ENCODE data around the gene KCP. TPM values are rescaled to one million over a fixed set of nuclear protein-coding genes. Genes with fewer than 3 reads are reported as not detected.

KCP gene
- total and polyA plus RNA-seq, 5 donors, result 0.23 to 0.36 (median 0.25) TPM

DNA sequence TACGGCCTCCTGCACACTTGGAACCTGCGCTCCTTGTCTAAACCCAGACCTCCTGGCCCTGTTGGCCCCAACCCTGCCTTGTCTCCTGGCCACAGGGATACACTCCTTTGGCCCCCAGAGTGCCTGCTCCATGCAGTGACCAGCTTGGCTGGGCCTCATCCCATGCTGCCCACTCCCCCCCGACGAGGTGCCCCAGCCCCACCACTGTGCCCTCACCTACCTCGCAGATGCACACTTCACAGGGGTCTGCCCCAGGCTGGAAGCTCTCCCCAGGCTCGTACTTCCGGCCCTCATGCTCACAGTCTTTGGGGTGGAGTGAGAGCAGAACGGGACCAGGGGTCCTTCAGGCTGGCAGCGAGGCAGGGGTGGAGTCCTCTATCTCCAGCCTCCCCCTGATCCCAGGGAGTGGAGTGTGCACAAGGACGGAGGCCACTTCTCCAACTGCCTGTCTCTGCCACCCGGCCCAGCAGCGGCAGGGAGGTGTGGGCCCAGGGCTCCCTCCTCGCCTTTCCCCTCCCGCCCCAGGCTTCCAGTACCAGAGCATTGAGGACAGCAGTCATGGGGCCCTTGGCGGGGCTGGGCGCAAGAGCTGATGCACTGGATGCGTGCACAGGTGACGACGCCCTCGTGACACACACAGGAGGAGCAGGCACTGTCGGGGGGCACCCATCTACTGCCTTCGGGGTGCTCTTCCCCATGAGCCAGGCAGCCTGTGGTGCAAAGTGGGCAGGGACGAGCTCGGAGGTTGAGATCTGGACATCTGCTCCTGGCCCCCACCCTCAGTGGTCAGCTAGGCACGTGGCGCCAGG lies 25.7 kb downstream of the KCP start:
- Histone ChIP-seq H3K4me1 (ENCODE audit: control insufficient read depth, insufficient read depth, low read length) (no peaks in the 10 kb centered on the region), H3K27me3 (ENCODE audit: control insufficient read depth, insufficient read depth) (no peaks in the 10 kb centered on the region), H3K27ac (ENCODE audit: low read length) (no peak overlapping the region), H3K4me3 (ENCODE audit: low read length) (no peak overlapping the region), H3K9me3 (ENCODE audit: control insufficient read depth, low read length) (no peaks in the 10 kb centered on the region)
- intact Hi-C loops (cut with DNase I), result loop anchor here in 2 of 4 donors (5.0 to 10.0 kb wide), 2 partner anchors 280 to 412 kb away; no protein-coding TSS in a partner anchor
- DNase-seq (peak in 1 of 3 donors; percentile 45), ATAC-seq (no peak)
- 78% methylated on average over 26 of the region's 26 CpGs for whole genome bisulfite sequencing

DNA sequence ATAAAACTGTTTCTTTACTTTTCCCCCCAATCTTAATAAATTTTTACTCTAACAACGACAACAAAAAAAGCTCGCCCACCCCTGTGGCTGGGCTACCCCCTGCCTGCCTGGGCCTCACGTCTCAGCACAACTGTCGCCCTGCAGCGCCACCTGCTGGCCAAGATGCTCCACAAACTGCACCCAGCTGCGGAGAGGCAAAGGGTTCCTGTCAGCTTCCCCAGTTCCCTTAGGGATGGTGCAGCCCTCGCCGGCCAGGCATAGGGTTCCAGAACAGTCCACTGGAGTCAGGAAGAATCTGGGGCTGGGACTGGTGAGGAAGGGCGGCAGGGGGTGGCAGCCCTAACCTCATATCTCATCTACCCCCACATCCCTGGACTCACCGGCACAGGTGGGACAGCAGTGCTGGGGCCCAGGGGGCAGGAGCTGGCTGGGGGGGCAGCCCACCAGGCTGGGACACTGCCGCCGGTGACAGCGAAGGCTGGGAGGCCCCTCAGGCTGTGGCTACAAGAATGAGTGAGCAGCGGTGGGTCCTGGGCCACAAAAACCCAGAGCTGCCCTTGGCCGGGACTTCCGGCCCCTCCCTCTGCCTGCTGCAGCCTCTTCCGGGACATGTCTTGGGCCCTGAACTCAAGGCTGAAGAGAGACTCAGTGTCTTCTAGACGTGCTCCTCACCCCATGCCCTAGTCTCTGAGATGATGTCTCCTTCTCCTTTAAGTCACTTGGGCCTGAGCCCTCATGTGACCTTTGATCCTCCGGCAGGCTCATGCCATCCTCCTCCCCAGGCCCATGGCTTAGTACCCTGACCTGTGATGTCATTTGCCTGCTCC lies 26.7 kb downstream of the KCP start:
- ATAC-seq, result peak; percentile 52 to 63
- Histone ChIP-seq H3K27ac (ENCODE audit: low read length) (no peak overlapping the region), H3K27me3 (ENCODE audit: control insufficient read depth, insufficient read depth) (no peaks in the 10 kb centered on the region), H3K9me3 (ENCODE audit: control insufficient read depth, low read length) (no peaks in the 10 kb centered on the region), H3K4me3 (ENCODE audit: low read length) (no peak overlapping the region), H3K4me1 (ENCODE audit: control insufficient read depth, insufficient read depth, low read length) (no peaks in the 10 kb centered on the region)
- 40% methylated on average over 19 of the region's 19 CpGs for WGBS
- peak; percentile 83 to 94 (median 93) for DNase-seq
- intact Hi-C loops (cut with DNase I), result loop anchor here in 2 of 4 donors (5.0 to 10.0 kb wide), 2 partner anchors 279 to 412 kb away; no protein-coding TSS in a partner anchor

DNA sequence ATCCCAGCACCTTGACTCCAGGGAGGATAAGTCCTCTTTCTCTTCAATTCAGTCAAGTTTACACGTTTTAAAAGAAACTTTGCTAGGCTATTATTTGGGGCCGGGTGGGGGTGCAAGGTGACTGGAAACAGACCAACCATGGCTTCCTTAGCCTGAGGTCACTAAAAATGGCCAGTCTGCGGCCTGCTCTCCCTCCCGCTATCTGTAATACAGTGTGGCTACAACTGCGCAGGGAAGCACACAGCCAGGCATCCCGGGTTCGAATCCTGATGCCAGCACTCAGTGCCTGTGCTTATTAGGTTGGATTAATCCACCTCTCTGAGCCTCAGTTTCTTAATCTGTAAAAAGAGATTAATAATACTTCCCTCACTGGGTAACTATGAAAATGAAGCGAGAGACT lies 28.4 kb downstream of the KCP start:
- Histone ChIP-seq H3K4me3 (ENCODE audit: low read length) (no peak overlapping the region), H3K4me1 (ENCODE audit: control insufficient read depth, insufficient read depth, low read length) (no peaks in the 10 kb centered on the region), H3K9me3 (ENCODE audit: control insufficient read depth, low read length) (no peaks in the 10 kb centered on the region), H3K27me3 (ENCODE audit: control insufficient read depth, insufficient read depth) (no peaks in the 10 kb centered on the region), H3K27ac (ENCODE audit: low read length) (no peak overlapping the region)
- DNase-seq, result peak in 1 of 3 donors; percentile 22
- no peak for ATAC-seq
- intact Hi-C loops (cut with DNase I), result loop anchor here in 2 of 4 donors (5.0 to 10.0 kb wide), 2 partner anchors 277 to 410 kb away; no protein-coding TSS in a partner anchor
- 85% methylated on average over 8 of the region's 8 CpGs for WGBS

DNA sequence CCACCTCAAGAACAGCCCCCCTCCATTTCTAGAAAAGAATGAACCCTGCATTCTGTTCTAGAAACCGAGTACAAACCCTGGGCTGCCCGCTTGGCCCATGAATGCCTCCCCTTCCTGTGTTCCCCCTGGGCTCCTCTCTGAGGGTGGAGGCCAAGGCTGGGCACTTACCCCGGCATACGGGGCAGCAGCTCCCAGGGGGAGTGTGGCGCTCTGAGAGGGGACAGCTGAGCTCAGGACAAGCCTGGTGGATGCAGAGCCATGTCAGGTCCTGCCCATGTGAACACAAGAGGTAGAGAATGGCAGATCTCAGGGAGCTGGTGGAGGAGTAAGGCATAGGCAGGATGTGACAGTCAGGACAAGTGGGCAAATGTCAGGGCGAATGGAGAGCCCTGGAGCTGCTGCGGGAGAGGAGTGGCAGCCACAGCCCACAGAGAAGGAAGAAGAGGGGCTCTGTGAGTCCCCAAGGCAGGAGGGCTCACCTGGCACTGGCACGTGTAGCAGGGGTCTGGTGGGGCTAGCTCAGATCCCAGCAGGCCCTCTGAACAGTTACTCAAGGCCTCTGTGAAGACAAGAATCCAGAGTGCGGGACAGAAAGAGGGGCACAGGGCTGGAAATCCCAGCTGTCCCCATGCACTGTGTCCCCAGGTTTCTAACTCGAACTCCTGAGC lies 28.9 kb downstream of the KCP start:
- DNase-seq (peak in 1 of 3 donors; percentile 12), ATAC-seq (no peak)
- Histone ChIP-seq H3K4me1 (ENCODE audit: control insufficient read depth, insufficient read depth, low read length) (no peaks in the 10 kb centered on the region), H3K27ac (ENCODE audit: low read length) (no peak overlapping the region), H3K4me3 (ENCODE audit: low read length) (no peak overlapping the region), H3K27me3 (ENCODE audit: control insufficient read depth, insufficient read depth) (no peaks in the 10 kb centered on the region), H3K9me3 (ENCODE audit: control insufficient read depth, low read length) (no peaks in the 10 kb centered on the region)
- intact Hi-C loops (cut with DNase I), result loop anchor here in 2 of 4 donors (5.0 to 10.0 kb wide), 2 partner anchors 277 to 409 kb away; no protein-coding TSS in a partner anchor
- 77% methylated on average over 10 of the region's 10 CpGs for WGBS

DNA sequence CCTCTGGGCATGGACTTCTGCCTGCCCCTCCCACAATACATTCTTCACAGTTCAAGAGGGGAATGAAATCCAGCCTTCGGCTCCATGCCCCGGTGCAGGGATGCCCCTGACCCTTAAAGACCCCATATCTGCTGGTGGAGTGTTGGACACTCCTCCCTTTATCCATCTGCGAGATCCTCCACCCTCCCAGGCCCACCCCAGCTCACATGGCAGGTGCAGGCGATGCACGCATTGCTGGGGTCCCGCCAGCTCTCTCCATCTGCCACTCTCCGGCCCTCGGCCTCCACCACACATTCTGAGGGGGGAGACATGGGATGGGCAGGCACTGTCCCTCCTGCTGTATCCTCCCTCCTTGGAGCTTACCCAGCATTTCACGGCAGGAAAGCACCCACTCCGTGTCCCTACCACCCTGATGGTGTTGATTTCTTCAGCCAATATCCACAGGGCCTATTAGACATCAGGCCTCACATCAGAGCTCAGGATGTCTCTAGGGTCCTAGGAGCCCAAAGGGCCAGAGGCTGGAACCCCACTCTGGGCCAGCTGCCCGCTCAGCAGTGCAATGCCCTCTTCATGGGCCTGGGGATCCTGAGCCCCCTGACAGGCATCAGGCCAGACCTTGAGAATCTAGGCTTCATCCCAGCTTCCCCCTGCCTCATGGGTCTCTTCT lies 29.6 kb downstream of the KCP start:
- WGBS, result 67% methylated on average over 11 of the region's 11 CpGs
- no peak for ATAC-seq
- intact Hi-C loops (cut with DNase I), result loop anchor here in 2 of 4 donors (5.0 to 10.0 kb wide), 2 partner anchors 276 to 409 kb away; no protein-coding TSS in a partner anchor
- Histone ChIP-seq H3K27me3 (ENCODE audit: control insufficient read depth, insufficient read depth) (no peaks in the 10 kb centered on the region), H3K4me1 (ENCODE audit: control insufficient read depth, insufficient read depth, low read length) (no peaks in the 10 kb centered on the region), H3K9me3 (ENCODE audit: control insufficient read depth, low read length) (no peaks in the 10 kb centered on the region), H3K4me3 (ENCODE audit: low read length) (no peak overlapping the region), H3K27ac (ENCODE audit: low read length) (no peak overlapping the region)
- peak in 1 of 3 donors; percentile 43 for DNase-seq

DNA sequence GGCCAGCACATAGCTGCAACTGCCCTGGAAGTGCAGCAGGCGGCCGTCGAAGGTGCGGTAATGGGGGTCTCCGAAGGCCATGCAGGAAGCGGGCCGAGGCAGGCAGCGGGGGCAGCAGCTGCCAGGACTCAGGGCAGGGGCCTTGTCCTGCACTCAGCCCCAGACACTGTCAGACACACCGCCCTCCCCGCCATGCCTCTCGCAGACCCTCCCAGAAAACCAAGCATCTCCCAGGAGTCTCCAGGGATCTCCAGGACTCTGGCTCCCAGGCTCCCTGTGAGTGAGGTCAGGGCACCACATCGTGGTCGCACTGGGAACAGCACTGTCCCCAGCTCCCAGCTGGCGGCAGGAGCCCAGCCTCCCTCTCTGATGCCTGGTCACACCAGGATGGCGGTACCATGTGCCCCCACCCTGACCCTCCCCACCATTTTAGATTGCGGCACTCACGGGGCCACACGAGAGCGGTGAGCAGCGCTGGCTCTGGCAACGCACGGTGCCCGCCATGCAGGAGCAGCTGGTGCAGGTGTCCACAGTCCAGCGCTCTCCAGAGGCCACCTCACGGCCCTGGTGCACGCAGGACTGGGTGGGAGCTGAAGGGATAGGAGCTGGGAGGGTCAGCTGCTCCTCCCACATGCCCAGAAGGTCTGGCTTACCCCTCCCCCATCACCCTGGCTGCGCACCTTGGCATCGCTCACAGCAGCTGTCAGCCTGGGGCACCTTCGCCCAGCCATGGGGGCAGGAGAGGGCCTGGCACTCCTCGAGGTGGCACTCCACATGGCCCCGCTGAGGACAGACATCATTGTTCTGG lies 30.4 kb downstream of the KCP start:
- no peak overlapping the region for H3K27ac ChIP-seq (ENCODE audit: low read length)
- H3K9me3 ChIP-seq (ENCODE audit: control insufficient read depth, low read length), result no peaks in the 10 kb centered on the region
- ATAC-seq (peak; percentile 69 to 82), DNase-seq (peak; percentile 52 to 86 (median 82))
- intact Hi-C loops (cut with DNase I), result loop anchor here in 2 of 4 donors (5.0 to 10.0 kb wide), 2 partner anchors 275 to 408 kb away; no protein-coding TSS in a partner anchor
- 41% methylated on average over 31 of the region's 31 CpGs for WGBS
- H3K27me3 ChIP-seq (ENCODE audit: control insufficient read depth, insufficient read depth), result no peaks in the 10 kb centered on the region
- H3K4me1 ChIP-seq (ENCODE audit: control insufficient read depth, insufficient read depth, low read length), result no peaks in the 10 kb centered on the region
- H3K4me3 ChIP-seq (ENCODE audit: low read length), result no peak overlapping the region

DNA sequence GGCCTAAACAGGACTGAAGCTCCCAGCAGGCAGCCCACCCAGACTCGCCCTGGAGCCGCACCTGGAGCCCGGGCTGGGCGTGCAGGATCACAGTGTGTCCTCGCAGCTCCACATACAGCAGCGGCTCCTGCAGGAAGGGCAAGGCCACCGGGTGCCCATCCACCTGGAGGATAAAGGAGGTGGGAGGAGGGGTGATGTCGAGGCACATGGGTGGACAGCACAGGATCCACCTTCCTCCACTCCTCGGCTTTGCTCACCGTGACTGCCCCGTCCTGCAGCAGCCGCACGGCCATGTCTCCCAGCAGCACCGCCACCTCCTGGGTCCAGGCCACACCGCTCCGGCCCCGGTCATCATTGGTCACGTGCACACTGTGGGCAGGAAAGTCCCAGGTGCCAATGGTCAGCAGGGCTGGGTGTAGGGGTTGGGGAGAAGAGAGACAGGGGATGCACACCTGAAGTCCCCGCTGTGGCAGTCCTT lies 31.0 kb downstream of the KCP start:
- H3K9me3 ChIP-seq (ENCODE audit: control insufficient read depth, low read length), result no peaks in the 10 kb centered on the region
- DNase-seq (peak in 1 of 3 donors; percentile 61), ATAC-seq (no peak)
- intact Hi-C loops (cut with DNase I), result no loop called here
- H3K4me1 ChIP-seq (ENCODE audit: control insufficient read depth, insufficient read depth, low read length), result no peaks in the 10 kb centered on the region
- H3K27me3 ChIP-seq (ENCODE audit: control insufficient read depth, insufficient read depth), result no peaks in the 10 kb centered on the region
- WGBS, result 84% methylated on average over 19 of the region's 19 CpGs
- H3K4me3 ChIP-seq (ENCODE audit: low read length), result no peak overlapping the region
- H3K27ac ChIP-seq (ENCODE audit: low read length), result no peak overlapping the region

DNA sequence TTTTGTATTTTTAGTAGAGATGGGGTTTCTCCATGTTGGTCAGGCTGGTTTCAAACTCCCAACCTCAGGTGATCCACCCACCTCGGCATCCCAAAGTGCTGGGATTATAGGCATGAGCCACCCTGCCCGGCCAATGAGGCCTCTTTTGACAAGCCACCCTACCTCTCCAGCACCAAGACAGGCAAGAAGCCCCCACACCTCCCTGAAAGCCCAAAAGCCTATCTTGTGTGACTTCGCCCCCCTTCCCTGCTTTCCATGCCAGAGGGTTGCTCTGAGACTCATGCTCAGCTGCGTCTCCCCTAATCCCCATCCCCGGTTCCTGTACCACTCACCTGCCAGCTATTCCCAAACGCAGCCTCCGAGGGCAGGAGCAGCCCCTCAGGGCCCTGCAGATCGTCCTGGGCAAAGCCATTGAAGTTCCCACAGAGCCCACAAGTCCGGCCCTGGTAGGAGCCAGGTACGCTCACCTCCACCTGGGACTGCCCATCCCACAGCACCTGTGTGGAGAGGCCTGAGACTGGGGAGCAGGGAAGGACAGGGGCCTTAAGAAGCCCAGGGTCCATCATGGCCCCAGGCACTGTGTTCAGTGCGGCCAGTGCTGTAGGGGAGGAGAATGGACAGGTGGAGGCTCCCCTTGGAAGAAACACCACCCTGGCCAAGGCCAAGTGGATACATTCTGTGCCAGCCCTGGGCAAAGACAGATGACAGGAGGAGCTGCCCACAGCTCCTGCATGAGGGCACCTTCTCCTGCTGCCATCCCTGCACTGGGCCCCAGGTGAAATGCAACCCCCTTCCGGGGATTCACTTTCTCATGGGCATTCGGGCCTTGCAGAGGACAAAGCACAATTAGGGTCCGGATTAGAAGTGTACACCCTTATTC lies 32.0 kb downstream of the KCP start:
- DNase-seq (peak in 1 of 3 donors; percentile 36), ATAC-seq (no peak)
- no peak overlapping the region for H3K4me3 ChIP-seq (ENCODE audit: low read length)
- H3K27me3 ChIP-seq (ENCODE audit: control insufficient read depth, insufficient read depth), result no peaks in the 10 kb centered on the region
- no peak overlapping the region for H3K27ac ChIP-seq (ENCODE audit: low read length)
- no peaks in the 10 kb centered on the region for H3K9me3 ChIP-seq (ENCODE audit: control insufficient read depth, low read length)
- intact Hi-C loops (cut with DNase I), result no loop called here
- WGBS, result 90% methylated on average over 14 of the region's 14 CpGs
- no peaks in the 10 kb centered on the region for H3K4me1 ChIP-seq (ENCODE audit: control insufficient read depth, insufficient read depth, low read length)

DNA sequence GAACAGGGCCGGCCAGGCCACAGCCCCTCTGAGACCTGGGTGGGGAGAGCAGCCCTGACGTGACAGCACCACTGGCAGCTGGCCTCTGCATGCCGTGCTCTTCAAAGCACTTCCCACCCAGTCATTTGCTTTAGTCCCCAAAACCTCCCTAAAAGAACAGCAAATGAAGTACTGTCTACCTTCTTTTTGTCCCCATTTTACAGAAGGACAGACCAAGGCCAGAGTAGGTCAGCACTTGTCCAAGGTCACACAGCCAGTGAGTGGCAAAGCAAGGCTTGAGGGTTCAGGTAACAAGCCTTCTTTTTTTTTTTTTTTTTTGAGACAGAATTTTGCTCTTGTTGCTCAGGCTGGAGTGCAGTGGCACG lies 32.8 kb downstream of the KCP start:
- no peak overlapping the region for H3K4me3 ChIP-seq (ENCODE audit: low read length)
- H3K27ac ChIP-seq (ENCODE audit: low read length), result no peak overlapping the region
- H3K27me3 ChIP-seq (ENCODE audit: control insufficient read depth, insufficient read depth), result no peaks in the 10 kb centered on the region
- WGBS, result 76% methylated on average over 4 of the region's 4 CpGs
- no peaks in the 10 kb centered on the region for H3K4me1 ChIP-seq (ENCODE audit: control insufficient read depth, insufficient read depth, low read length)
- H3K9me3 ChIP-seq (ENCODE audit: control insufficient read depth, low read length), result no peaks in the 10 kb centered on the region
- no peak for DNase-seq
- intact Hi-C loops (cut with DNase I), result no loop called here
- ATAC-seq, result no peak
